WERI-Rb-1 (cell line): ENCODE data around the gene ECSIT.

Experiments
- DNase-seq: peaks from one replicate; pipeline ENCODE4 v3.0.0-alpha.2; 2020
- H3K27ac ChIP-seq: fragments of 250-450 bp; sonication (Bioruptor Pico); 2 replicates; pipeline ENCODE4 v1.5.1; 2020; ENCODE audit warnings: mild to moderate bottlenecking, moderate library complexity
- H3K27me3 ChIP-seq: fragments of 250-450 bp; sonication (Bioruptor Pico); 2 replicates; pipeline ENCODE4 v1.5.1; 2021; ENCODE audit warnings: mild to moderate bottlenecking, low read depth, moderate library complexity; ENCODE audit not compliant: insufficient read depth, severe bottlenecking
- H3K36me3 ChIP-seq: fragments of 250-450 bp; sonication (Bioruptor Pico); 2 replicates; pipeline ENCODE4 v1.5.1; 2020; ENCODE audit warnings: mild to moderate bottlenecking, moderate library complexity
- H3K4me3 ChIP-seq: 2 replicates; pipeline ENCODE4 v1.5.1; 2011; ENCODE audit warnings: low read depth, mild to moderate bottlenecking, control low read depth, low read length
- H3K9me3 ChIP-seq: fragments of 250-450 bp; sonication (Bioruptor Pico); 2 replicates; pipeline ENCODE4 v1.5.1; 2021; ENCODE audit warnings: mild to moderate bottlenecking, moderate library complexity; ENCODE audit not compliant: severe bottlenecking
- TF ChIP-seq, protein P1 (sequence below): IDR thresholded peaks from 2 replicates; pipeline ENCODE4 v1.5.1; 2011; ENCODE audit warnings: low read depth, mild to moderate bottlenecking, control low read depth, inconsistent platforms, low read length

The ECSIT gene

GRCh38 chr19:11534538-11534937 is 5.6 kb upstream of the ECSIT start:
- DNase-seq = no peak
- Histone ChIP-seq H3K27ac (no peak overlapping the region), H3K27me3 (no peaks in the 10 kb centered on the region), H3K36me3 (no peaks in the 10 kb centered on the region), H3K9me3 (no peaks in the 10 kb centered on the region), H3K4me3 (no peak overlapping the region)
- TF ChIP-seq, protein P1, sequence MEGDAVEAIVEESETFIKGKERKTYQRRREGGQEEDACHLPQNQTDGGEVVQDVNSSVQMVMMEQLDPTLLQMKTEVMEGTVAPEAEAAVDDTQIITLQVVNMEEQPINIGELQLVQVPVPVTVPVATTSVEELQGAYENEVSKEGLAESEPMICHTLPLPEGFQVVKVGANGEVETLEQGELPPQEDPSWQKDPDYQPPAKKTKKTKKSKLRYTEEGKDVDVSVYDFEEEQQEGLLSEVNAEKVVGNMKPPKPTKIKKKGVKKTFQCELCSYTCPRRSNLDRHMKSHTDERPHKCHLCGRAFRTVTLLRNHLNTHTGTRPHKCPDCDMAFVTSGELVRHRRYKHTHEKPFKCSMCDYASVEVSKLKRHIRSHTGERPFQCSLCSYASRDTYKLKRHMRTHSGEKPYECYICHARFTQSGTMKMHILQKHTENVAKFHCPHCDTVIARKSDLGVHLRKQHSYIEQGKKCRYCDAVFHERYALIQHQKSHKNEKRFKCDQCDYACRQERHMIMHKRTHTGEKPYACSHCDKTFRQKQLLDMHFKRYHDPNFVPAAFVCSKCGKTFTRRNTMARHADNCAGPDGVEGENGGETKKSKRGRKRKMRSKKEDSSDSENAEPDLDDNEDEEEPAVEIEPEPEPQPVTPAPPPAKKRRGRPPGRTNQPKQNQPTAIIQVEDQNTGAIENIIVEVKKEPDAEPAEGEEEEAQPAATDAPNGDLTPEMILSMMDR = no peak

- Histone ChIP-seq H3K27ac (no peak overlapping the region), H3K9me3 (no peaks in the 10 kb centered on the region), H3K27me3 (no peaks in the 10 kb centered on the region), H3K4me3 (no peak overlapping the region), H3K36me3 (no peaks in the 10 kb centered on the region; the same call in 1 of the 2 replicates)
- TF ChIP-seq, protein P1 = peak; percentile 57
- DNase-seq = peak; percentile 86
These were observed 1.5 kb upstream of the ECSIT start for GRCh38 chr19:11530432-11530831.

- no peak for DNase-seq
- H3K27me3 ChIP-seq = no peaks in the 10 kb centered on the region
- H3K27ac ChIP-seq = no peak overlapping the region
- H3K4me3 ChIP-seq = no peak overlapping the region
- TF ChIP-seq, protein P1 = no peak
- peaks cover 20% of the 10 kb centered on the region for H3K36me3 ChIP-seq
- H3K9me3 ChIP-seq = no peaks in the 10 kb centered on the region
These were observed 9.8 kb downstream of the ECSIT start for GRCh38 chr19:11519138-11519537.

GRCh38 chr19:11513946-11514345 is 15.0 kb downstream of the ECSIT start:
- Histone ChIP-seq H3K27ac (no peak overlapping the region), H3K36me3 (peaks cover 34% of the 10 kb centered on the region), H3K9me3 (no peaks in the 10 kb centered on the region), H3K27me3 (no peaks in the 10 kb centered on the region), H3K4me3 (no peak overlapping the region)
- no peak for DNase-seq
- TF ChIP-seq, protein P1 = no peak

DNA sequence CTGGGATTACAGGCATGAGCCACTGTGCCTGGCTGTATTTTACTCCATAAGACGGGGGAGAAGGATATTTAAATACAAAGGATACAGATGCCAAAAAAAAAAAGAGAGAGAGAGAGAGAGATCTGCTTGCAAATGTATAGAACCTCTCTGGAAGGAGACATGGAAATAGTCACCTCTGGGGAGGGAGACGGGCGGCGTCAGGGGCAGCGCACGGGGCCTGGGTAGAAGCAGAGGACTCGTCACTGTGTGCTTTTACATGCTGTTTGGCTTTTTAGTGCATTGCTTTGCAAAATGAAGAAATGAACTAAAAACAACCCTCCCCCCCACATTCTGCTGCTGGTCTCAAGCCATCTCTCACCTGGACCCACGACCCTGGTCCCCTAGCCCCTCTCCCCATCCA is 18.5 kb downstream of the ECSIT start:
- no peak overlapping the region for H3K27ac ChIP-seq
- TF ChIP-seq, protein P1 = no peak
- peaks cover 18% of the 10 kb centered on the region for H3K36me3 ChIP-seq
- H3K9me3 ChIP-seq = no peaks in the 10 kb centered on the region
- H3K4me3 ChIP-seq = no peak overlapping the region
- no peak for DNase-seq
- no peaks in the 10 kb centered on the region for H3K27me3 ChIP-seq

- Histone ChIP-seq H3K9me3 (no peaks in the 10 kb centered on the region), H3K36me3 (peaks cover 11% of the 10 kb centered on the region; the same call in 1 of the 2 replicates), H3K27me3 (no peaks in the 10 kb centered on the region), H3K27ac (no peak overlapping the region), H3K4me3 (no peak overlapping the region)
- TF ChIP-seq, protein P1 = no peak
- no peak for DNase-seq
These were observed 21.4 kb downstream of the ECSIT start for GRCh38 chr19:11507370-11508078.
